Amygdala (tissue), 56 donors: ENCODE results near the gene EPOP.

Experiments
- DNase-seq, 56 donors: peaks; one replicate each; lab custom pipeline; 2025; lab: John Stamatoyannopoulos, UW

Gene EPOP

DNA sequence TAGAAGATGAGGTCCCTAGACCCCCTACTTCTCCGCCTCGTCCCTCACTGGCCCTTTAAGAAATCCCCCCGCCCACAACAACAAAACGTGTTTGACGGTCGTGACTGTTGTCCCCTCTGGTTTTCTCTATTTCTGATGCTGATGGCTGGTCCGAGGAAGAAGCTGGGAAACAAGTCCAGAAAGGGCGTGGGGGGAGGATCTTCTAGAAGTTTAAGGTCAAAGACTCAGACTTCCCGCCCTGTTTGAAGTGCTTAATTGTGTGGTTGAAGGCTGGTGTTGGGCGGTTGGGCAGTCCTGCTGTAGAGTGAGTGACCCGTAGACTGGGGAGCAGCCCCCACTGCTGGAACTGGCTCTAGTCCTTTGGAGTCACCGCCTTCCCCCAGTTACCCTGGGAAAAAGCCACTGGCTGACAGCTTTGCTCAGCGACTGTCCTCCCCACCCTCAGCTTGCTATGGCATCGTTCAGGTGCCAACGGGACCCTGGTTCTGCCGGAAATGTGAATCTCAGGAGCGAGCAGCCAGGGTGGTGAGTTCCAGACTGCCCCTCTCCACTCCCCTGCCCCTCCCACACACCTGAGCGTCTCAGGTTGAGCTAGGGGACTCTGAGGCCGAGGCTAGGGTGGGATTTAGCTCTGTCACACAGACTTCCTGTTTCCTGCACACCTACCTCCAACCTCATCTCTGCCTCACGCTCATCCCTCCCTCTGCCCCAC is 31.9 kb upstream of the EPOP start:
- DNase-seq = peak in 1 of 56 donors; percentile 33

DNA sequence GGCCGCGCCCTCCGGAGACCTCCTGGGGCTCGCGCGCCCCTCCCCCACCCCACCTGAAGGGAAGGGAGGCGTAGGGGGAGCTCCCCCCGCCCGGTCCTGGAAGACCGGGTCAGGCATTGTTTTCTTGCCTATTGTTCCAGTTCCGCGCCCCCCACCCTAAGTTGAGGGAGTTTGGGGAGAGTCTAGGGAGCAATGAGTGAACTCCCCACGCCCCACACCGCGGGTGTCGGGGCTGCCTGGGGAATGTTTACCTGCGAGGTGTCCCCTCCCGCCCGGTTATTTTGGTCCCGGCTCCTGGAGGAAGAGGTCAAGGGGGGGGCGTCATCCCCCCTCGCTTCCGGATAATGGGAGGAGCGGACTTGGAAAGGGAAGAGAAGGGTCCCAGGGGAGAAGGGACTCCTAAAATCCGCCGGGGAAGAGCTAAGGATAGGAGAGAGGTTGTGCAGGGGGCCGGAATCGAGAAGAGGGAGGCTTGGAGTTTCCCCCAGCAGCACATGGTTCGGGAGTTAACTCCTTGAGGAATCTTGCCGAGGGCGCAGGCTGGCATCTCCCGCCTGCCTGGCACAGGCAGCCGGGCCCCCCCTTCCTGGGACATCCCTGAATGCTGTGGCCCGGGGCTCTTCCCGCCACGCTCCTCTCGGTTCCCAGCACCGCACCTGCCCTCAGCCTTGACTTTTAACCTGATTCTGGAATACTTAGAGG is 31.2 kb upstream of the EPOP start:
- peak in 17 of 56 donors; percentile 10 to 52 (median 32) for DNase-seq

DNA sequence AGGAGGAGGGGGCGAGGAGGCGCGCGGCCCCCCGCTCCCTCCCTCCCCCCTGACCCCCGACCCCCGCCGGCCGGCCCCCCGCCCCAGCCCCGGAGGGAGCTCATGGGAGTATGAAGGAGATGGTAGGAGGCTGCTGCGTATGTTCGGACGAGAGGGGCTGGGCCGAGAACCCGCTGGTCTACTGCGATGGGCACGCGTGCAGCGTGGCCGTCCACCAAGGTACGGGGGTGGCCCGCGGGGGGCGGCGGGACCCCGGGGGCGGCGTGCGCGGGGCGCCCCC is 30.7 kb upstream of the EPOP start:
- peak in 3 of 56 donors; percentile 38 to 51 (median 44) for DNase-seq

DNA sequence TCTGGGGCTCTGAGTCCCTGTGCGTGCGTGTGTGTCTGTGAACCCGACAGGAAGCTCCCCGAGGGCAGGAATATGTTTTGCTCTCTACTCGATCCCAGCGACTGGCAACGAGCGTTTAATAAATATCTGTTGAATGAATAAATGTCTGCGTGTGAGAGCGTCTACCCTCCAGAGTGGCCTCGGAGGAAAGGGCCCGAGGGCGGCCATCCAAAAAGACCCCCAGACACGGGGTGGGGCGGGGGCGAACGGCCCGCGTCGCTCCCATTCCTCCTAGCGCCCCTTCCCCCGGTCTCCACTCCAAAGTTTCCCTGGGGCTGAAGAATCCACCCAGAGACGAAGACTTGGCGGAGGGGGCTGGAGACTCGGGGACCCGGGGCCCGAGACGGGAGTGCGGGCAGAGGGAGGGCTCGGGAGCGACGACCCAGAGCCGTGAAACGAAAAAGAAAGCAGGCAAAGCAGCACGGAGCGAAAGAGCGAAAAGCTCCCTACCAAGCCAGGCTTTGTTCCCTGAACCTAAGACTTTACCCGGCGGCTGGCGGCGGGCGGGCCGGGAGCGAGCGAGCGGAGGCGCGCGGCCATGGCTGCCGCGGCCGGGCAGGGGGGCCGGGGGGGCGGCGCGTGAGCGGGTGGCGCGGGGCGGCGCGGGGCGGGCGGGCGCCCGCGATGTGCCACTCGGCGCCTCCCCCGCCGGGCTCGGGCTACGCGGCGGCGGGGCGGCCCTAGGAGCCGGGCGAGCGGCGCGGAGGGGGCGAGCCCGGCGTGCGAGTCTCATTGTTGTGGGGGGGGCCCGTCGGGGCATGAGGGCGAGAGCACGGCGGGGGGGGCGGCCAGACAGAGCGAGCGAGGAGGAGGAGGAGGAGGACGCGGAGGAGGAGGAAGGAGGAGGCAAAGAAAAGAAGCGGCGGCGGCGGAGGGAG is 30.1 kb upstream of the EPOP start, which contains the start of gene MLLT6:
Gene MLLT6 (plus strand): TSS at position 668 of the 917 bp plus-strand sequence. CDS start 360 bp downstream, outside the sequence.
- DNase-seq = peak in 51 of 56 donors; percentile 31 to 87 (median 68)

DNA sequence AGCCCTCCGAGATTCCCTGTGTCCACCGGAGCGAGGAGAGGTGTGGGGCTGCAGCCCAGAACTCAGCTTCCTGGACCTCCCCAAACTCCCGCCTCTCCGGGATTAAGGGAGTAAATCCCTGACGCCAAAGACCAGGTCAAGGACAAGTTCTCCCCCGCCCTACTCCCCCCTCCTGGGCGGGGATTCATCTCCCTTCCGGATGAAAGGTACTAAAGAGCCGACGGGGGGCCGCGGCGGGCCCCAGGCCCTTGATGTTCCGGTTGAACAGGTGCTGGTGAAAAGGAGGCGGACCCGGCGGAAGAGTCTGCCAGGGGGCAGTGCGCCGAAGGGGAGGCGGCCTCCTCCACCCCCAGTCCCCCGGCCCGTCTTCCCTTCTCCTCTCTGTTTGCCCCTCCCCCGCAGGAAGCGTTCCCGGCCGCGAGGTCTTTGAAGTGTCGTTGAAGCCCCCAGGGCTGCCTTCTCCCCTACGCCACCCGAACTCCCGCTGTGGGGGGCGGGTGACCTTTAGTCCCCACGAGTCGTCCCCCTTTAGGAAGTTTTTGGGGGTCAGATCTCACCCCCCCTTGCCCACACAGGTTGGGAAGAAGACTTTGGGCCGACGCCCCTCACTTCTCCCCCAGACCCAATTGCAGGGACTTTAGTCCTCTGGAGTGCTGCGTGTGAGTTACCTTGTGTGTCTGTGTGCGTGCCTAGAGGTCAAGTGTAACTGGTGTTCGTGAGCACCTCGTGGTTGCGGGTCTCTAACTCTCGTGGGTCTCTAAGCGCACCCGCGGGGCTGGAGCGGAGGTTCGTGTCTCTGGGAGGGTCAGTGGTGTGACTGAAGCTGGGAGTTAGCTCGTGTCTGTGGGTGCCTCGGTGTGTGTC is 29.2 kb upstream of the EPOP start:
- peak in 12 of 56 donors; percentile 12 to 46 (median 26) for DNase-seq

DNA sequence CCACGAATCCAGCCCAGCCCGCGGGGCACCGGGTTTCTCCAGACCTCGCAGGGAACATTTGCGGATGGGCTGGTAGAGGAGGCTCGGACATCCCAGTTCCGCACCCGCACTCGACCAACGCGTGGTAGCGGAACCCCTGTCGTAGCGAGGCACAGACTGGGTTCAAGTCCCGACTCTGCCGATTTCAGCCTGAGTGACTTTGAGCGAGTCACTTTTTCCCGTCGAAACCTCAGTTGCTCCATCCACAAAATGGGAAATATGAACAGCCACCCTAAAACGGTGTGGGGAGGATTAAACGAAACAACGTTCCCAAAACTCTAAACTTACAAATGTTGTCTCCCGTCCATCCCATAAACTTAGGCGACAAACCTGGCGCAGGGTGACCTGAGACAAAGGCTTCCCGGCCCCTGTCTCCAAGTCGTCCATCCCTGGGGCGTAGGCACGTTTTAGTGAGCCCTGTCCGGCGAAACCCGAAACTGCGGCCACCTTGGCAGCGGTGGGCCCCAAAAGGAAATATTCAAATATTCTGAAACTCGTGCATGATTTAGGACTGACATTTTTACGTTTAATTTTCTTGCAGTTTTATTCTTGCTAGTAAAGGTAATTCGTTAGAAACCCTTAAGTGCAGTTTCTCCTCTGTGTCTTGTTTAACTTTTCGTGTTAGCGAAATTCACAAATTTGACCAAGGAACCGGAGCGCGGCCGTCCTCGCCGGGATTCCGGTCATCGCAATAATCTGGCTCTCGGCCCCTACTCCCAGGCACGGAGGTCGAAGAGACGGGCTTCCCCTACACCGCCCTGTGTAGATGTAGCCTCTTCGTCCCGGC is 28.4 kb upstream of the EPOP start:
- DNase-seq = peak in 5 of 56 donors; percentile 20 to 51 (median 36)

DNA sequence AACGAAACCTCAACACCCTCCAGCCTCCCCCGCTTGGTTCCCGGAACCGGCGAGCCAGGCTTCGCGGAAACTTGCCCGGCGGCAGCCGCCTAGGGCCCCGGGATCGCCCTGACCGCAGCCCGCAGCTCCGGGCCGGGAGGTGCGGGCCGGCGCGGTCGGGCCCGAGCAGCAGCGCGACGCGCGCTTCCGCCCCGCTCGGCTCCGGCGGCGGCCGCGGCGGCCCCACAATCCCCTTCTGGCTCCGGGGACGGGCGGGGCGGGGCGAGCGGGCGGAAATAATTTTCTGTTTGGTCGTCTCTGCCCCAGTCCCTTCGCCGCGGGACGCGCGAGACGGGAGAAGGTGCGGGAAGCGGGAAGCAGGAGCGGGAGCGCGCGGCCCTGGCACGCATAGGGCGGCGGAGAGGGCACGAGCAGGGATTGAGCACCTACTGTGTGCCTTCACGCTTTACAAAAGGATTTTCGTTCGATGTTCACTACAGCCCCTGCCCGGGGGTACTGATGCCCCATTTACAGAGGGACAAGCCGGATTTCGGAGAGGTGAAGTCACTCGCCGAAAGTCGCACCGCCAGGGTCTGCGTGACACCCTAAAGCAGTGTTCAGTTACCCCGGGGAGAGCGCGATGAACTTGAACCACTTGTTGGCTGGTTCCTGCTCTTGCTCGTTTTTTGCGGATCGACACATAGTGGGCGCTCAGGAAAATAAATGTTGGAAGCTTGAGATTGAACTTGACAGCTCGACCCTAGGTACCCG is 27.6 kb upstream of the EPOP start:
- peak in 52 of 56 donors; percentile 15 to 84 (median 65) for DNase-seq

DNA sequence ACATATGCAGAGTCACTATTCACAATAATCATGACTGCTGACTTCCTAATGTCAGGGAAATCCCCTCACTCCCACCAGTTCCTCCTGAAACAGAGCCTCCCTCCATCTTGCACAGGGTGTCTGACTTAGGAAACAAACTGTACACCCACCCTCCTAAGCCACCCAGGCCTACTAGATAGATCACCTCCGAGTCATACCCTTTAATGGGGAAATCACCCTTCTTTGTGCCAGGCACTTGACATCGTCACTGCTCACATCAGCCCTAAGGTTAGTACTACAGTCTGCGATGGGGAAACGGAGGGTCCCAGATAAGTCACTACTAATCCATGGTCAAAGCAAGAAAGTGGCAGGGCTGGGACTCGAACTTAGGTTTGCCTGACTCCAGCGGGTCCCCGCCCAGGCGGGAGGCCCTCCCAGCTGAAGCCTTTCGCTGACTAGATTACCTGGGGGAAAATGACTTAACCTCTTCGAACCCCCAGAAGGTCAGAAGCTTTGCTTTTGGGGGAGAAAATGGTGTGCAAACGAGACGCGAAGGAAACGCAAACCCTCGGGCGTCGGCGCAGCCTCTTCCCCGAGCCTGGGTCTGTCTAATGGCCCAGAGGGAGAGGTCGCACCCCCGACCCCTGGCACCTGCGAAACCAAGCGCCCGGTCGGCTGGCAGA is 26.9 kb upstream of the EPOP start:
- peak in 8 of 56 donors; percentile 45 to 73 (median 50) for DNase-seq

DNA sequence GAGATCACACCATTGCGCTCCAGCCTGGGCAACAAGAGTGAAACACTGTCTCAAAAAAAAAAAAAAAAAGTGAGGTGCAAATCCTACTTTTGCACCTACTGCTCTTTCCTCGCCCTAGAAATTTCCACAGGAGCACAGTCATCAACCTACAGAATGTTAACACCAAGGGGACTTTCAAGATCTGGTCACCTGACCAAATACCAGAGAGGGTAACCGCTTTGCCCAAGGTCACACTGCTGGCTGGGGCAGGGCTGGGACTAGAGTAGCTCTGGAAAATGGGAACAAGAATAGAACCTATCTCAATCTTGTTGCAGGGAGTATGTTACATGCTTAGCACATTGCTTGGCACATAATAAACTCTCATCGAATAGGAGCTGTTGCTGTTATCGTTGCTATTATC is 24.0 kb upstream of the EPOP start:
- no peak for DNase-seq

DNA sequence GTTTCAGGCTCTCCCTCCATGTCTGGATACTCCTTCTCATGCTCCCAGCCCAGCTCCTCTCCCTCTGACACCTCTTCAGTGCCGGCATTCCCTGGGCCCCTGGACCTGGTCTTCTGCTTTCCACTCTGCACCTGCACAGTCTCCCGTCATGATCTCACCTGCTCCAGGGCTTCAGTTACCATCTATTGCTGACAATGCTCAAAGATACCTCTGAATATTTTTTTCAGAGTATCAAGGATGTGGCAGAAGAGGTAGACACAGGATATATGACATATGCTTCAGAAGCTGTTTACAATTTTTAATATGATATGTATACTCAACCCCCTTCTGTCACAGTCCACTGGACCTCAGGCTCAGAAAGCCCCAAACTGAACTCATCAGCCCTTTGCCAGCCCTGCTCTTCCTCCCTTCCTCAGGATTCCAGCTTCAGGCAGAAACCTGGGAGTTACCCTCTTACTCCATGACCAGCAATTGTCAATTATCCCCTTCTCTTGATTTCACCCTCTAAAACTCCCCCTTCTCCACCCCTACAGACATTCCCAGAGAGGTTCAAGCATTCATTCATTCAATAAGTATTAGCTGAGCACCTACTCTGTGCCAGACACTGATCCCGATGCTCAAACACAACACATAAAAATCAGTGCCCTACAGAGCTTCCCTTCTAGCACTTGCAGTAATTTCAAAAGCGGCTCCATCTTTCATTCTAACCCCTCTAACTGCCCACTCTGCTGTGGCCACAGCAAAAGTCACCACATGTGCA is 22.5 kb upstream of the EPOP start:
- DNase-seq = no peak

DNA sequence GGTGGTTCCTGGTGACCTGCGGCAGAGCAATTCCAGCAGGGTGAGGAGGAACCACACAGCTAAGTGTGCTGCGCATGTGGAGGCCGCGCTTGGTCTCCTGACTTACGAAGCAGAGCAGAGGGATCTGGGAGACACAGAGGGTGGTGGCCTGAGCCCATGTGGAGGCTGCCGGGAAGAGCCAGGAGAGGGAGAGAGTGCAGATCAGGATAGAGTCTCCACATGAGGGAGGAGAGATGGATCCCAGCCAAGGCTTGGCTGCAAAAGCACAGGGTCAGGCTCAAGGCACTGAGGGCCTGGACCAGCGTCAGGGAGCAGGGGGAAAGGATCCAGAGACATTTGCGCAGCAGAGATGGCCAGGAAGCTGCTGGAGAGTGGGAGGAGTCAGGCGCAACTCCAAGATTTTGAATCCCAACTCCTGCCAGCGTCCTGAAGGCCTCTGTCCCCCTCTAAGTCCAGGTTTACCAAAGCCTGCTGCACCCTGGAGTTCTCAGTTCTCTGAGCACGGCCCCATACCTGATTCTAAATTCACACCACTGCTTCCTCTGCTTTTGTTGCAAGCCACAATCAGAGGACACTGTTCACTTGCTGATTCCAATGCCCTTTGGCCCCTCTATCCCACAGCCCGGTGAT is 19.1 kb upstream of the EPOP start:
- peak in 31 of 56 donors; percentile 8 to 74 (median 36) for DNase-seq

DNA sequence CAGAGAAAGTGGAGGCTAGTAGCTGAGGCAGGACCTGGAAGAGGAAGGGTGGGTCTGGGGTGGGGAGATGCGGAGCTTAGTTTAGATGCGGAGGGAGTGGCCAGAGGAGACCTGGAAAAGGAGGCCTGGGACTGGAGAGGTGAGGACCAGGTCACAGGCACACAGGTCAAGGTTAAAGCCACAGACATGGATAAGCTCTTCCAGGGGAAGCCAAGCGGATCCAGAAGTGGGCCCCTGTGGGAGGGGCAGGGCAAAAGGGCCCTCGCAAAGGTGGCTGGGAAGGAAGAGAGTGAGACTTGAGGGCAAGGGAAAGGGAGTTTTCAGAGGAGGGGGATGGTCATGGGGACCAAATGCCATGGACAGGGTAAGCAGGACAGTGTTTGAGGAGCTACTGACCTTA is 16.4 kb upstream of the EPOP start:
- DNase-seq = no peak

DNA sequence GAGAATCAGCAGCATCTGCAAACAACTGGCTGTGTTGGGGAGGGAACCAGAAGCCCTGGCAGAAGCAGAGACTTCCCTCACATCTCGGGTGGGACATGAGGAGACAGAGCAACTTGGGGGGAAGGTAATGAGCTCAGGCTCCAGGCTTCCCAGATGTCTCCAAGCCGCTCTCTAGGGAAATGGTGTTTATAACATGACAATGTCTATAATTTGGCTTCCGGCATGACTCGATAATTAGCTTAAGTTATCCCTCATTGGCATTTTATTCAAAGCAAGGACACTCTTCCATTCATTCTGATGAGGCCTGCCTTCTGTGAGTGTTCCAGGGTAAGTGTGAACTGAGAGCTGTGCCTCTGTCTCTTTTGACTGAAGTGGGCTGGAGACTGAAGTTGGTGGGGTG is 15.6 kb upstream of the EPOP start:
- no peak for DNase-seq

DNA sequence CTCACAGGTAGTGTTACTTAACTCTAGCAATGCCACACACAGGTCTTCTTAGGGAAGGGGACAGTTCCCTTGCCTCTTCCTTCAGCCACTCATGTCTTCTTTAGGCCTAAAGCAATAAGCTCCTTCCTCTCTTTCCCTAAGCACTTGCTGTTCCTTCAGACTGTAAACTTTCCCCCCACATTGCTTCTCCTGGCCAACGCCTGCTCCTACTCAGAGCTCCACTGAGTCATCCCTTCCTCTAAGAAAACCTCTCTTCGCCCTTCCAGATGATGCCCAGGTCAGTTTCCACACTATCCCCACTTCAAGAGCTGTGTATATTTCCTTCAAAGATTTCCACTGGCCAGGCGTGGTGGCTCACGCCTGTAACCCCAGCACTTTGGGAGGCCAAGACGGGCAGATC is 12.5 kb upstream of the EPOP start:
- no peak for DNase-seq

DNA sequence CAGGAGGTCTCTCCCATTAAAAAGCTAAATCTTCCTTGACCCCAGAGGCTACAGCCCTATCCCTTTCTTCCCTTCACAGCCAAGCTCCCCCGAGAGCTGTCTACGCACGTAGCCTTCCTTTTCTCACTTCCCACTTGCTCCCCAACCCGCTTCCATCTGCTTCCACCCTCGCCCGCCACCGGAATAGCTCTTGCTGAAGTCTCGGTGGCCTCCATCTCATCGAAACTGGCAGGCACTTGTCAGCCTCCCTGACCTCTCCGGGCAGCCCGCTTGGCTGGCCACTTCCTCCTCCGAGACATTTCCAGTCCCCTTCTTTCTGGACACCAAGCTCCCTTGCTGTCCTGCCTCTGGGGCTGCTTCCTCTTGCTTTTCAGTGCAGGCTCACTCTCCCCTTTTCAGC is 10.7 kb upstream of the EPOP start:
- DNase-seq = peak in 34 of 56 donors; percentile 10 to 63 (median 30)

DNA sequence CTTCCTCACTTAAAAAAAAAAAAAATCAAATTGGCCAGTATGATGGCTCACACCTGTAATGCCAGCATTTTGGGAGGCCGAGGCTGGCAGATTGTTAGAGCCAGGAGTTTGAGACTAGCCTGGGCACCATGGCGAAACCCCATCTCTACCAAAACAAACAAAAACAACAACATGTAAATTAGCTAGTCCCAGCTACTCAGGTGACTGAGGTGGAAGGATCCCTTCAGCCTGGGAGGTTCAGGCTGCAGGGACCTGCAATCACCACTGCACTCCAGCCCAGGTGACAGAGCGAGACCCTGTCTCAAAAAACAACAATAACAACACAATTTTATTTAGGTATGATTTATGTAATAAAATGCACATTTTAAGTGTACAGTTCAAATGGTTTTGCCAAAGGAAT is 6.3 kb upstream of the EPOP start:
- DNase-seq = no peak

DNA sequence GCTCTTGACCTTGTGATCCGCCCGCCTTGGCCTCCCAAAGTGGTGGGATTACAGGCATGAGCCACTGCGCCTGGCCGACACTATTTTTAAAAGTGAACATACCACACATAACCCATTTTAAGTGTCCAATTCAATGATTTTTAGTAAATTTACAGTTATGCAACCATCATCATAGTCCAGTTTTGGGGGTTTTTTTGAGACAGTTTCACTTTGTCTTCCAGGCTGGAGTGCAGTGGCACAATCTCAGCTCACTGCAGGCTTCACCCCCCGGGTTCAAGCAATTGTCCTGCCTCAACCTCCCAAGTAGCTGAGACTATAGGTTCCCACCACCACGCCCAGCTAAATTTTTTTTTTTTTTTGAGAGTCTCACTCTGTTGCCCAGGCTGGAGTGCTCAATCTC is 3.1 kb upstream of the EPOP start:
- no peak for DNase-seq
